ENCODE data around the gene PRKCQ. TPM values are rescaled to one million over a fixed set of nuclear protein-coding genes. Genes with fewer than 3 reads are reported as not detected.
"Not testable (repeated sequence)": the region's sequence is repeated elsewhere in the genome, so short reads cannot be mapped to it uniquely, and the experiment has no call there.

PRKCQ gene
- polyA plus RNA-seq, 1 donor = 22.7 TPM

DNA sequence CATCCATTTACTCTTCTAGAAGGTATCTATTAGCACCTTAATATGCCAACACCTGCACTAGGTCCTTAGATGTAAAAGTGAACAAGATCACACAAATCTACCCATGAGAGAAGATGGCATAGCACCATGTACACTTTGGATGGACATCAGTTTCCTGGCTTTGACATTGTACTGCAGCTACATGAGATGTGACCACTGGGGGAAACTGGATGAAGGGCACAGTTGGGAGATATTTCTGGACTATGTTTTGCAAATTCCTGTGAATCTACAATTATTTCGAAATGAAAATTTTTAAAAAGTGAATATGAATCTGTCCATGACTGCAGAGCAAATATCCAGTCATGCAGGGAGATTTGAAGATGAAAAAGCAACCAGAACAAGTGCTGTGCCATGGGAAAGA is 124.5 kb downstream of the PRKCQ start:
- no peak for DNase-seq

DNA sequence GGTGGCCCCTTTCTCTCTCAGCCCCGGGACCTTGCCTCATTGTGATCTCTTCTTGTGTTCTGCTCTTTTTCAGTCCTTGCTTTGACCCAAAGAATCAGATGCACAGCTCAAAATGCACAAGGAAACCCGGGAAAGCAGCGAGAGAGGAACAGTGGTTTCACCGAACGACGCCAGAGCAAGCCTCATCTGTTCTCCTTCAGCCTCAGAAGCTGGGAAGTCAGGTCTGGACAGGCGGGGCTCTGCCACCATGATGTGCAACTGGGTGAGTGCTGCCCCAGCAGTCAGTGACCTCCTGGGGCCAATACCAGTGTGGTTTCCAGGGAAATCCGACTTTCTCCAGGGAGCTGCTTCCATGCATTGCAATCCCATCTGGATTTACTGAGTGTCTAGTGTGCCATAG is 133.4 kb downstream of the PRKCQ start:
- no peak for DNase-seq

DNA sequence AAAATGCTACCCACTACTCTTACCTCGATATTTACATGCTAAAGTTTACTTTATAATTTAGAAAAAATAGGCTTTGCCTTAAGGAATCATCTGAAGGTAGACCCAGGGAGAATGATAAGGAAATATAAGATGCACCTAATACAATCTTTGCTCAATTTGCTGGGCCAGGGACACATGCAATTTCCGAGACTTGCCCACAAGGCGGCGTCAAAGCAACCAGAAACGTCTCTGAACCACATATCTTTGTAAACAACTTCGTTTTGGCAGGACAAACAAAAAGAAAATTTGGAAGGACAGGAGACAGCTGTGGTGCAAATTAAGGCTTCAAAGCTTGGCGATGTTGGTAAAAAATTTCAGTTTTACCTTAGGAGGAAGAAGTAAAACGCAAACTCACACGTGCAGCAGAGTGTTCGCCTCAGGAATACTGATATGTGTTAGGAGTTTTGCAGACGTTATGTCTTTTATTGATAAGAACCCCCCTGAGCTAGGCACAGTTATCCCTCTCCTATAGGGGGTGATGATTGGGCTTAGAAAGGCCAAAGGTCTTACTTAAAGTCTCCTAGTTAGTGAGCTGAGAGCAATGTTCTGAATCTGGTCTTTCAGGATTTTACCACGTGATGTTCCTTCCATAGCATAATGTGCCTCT is 134.3 kb downstream of the PRKCQ start:
- DNase-seq = peak; percentile 56

DNA sequence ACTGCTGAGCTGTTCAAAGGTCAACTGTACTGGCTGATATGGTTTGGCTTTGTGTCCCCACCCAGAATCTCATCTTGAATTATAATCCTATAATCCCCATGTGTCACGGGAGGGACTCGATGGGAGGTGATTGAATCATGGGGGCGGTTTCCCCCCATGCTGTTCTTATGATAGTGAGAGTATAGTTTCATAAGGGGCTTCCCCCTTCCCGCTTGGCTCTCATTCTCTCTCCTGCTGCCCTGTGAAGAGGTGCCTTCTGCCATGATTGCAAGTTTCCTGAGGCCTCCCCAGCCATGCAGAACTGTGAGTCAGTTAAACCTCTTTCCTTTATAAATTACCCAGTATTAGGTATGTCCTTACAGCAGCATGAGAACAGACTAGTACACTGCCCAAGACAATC is 140.2 kb downstream of the PRKCQ start:
- not testable (repeated sequence) for DNase-seq

- no peak for DNase-seq
Measured at GRCh38 chr10:6431861-6432260, 148.2 kb downstream of the PRKCQ start.

DNA sequence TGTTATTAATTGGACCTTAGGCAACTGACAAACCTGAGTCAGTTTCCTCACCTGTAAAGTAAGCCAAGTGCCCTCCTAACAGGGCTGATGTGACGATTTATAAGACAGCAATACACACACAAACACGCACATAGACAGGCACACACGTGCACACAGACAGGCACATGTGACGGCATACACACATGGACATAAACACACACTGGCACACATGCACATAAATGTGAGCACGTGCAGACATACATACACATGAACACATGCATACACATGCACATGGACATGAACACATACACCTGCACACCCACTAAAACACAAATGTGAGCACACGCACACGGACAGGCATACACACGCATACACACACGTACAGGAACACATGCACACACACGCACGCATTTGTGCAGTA is 148.9 kb downstream of the PRKCQ start:
- DNase-seq = no peak

DNA sequence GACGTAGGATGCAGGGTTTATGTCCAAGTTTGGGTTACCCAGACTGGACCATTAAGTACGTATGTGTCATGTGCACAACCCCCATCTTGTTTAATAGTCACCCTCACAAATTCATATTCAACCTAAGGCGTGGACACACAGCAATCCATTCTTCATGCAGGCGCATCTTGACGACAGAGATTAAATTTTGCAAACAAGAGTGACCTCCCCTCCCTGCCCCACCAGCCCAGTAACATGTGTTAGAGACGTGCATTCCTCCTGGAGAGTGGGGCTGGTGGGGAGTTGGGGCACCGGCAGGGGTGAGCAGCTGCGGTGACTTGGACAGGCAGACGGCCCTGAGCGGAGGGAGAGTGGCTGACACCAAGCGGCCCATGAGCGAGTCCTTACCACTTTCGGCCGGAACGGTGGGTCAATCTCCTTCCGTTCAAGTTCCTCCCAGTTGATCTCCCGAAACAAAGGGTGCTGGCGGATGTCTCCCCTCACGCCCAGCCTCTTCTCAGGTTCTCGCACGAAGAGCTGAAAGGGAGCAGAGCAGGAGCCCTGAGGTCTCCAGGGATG is 149.6 kb downstream of the PRKCQ start:
- no peak for DNase-seq

DNA sequence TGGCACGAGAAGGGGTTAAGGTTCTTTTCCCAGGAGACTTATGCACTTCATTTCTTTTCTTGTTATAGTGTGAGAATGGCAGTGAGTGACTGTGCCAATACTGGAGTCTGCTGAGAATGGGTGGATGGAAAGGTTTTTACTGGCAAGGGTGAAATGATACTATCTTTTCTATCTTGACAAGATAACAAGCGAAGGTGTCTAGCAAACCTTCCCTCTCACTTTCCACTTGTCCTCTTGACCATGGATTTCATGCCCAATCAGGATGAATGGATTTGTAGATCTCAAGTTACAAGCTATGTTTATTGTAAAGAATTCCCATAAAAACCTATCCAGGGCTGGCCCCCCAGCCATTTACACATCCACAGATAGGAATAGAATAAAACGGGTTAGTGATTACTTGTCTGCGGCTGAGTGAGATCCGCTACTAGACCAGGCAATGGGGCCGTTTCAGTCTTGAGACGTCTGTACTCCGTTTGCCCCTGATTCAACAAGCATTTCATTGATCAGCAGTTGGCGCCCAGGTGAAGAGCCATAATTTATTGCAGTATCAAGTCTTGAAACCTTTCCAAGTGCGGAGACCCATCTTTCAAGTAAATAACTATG is 152.6 kb downstream of the PRKCQ start:
- DNase-seq = no peak

DNA sequence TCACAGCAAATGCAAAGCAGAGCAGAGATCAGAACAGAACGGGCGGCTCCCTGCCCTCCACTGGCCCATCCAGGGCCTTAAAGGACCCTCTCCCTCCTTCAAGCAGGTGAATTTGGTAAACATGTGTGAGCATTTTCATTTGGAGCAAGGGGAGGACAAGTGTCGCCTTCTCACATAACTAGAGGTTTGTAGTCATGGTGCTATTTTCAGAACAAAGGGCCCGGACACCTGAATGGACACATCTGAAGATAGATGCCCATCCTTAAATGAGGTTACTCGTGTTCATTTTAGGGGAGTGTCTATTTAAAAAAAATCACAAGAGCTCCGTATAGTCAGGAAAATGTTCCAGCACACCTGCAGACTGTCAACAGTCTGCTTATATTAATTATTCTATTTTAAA is 153.8 kb downstream of the PRKCQ start:
- no peak for DNase-seq

DNA sequence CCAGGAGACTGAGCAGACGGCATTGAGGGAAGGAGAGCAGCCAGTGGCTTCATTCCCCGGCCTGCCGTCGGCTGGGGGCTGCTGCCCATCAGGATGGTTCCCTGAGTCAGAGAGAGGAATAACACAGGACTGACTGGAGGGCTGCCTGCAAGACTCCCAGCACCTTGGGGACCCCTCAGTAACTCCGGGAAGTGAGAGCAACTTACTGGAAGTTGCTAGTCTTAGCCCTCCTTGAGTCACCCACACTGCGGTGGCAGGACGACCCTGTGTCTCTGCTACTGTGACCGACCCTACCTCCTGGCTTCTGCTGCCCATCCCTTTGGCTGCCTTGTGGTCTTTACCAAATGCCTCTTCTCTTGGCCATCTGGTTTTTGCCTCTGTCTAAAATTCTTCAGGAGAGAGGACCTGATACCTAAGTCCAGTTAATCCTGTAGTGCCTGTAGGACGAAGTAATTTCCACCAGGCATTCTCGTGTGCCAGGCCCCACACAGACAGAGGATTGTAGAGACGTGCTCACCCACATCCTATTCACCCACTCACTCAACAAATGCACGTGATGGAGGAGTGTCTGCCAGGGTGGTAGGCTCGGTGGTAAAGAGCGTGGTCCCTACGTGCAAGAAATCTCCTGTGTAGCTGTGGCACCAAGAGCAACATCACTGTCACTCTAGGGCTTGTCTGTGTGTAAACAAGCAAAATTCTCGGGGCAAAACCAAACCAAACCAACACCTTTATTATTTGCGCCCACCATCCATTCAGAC is 156.5 kb downstream of the PRKCQ start:
- no peak for DNase-seq

GRCh38 chr10:6423004-6423403 is 157.1 kb downstream of the PRKCQ start:
- no peak for DNase-seq

GRCh38 chr10:6418613-6419216 is 161.4 kb downstream of the PRKCQ start:
- no peak for DNase-seq

DNA sequence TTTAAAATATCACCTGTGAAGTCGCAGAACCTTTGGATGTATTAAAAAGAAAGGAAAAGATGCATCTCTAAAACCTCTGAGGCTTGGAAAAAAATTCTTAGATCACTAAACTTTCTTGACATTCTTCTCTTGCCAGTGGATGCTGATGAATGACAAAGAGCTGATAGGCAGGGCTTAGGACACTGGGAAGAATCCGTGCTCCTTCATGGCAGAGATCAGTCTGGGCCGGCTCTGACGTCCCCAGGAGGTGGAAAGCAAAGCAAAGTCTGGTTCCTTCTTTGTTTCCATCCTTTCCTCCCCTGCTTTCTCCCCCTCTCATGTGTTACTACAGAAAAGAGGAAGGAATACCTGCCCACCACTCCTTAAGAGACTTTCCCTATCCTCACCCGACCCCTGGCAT is 161.9 kb downstream of the PRKCQ start:
- DNase-seq = no peak

DNA sequence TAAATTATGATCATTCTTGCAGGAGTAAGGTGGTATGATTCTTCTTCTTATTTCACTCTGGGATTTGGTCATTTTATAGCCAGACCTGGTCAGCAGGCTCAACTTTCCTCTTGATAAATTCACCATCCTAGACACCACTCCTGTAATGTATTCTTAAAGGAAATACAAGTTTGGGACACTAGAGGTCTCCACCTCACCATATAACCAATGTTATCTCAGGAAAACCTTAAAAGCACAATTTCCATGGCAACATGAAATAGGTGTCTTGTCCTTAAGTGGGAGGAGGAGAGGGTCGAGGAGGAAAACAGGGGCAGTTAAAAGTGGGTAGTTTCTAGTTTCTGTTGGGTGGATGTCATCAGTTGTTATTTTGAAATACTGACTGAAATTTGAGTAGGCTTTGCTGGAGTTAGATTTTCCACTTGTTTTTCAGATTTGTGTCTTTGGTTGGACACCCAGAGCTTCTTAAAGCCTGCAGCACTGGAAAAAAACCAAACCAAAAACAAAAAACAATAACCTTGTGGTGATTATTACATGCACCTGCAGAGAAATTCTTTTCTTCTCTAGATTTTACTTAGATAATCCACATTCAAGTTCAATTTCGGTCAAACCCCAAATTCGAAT is 163.1 kb downstream of the PRKCQ start:
- DNase-seq = peak; percentile 47

DNA sequence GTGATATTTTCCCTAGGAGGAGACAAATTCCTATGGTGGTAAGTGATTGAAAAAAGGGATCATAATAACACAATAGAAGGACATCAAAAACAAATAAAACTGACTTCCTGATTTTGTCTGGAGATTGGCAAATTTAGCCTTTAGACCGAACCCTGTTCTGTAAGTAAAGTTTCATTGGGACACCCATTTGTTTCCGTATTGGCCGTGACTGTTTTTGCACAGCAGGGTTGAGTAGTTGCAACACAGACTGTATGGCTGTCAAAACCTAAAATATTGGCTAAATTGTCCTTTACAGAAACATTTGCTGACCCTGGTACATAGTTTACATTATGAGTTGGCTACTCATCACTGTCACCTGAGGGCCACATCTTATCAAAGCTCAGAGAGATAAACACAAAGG is 168.6 kb downstream of the PRKCQ start:
- DNase-seq = no peak

DNA sequence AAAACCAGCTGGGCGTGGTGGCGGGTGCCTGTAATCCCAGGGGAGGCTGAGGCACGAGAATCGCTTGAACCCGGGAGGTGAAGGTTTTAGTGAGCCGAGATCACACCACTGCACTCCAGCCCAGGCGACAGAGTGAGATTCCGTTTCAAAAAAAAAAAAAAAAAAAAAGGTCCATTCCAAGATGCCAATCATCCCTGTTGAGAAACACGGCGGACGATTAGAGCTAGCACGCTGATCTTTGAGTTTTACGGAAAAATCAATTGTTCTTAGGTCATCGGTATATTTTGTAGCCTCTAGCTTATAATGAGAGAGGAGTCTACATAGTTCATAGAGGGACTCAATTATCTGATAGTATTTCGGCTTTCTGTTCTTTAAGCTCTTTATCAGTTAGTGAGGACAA is 169.2 kb downstream of the PRKCQ start:
- no peak for DNase-seq

GRCh38 chr10:6409971-6410643 is 170.0 kb downstream of the PRKCQ start:
- DNase-seq = no peak

GRCh38 chr10:6408799-6409198 is 171.3 kb downstream of the PRKCQ start:
- no peak for DNase-seq

- no peak for DNase-seq
Measured at GRCh38 chr10:6407034-6407721, 172.9 kb downstream of the PRKCQ start.

DNA sequence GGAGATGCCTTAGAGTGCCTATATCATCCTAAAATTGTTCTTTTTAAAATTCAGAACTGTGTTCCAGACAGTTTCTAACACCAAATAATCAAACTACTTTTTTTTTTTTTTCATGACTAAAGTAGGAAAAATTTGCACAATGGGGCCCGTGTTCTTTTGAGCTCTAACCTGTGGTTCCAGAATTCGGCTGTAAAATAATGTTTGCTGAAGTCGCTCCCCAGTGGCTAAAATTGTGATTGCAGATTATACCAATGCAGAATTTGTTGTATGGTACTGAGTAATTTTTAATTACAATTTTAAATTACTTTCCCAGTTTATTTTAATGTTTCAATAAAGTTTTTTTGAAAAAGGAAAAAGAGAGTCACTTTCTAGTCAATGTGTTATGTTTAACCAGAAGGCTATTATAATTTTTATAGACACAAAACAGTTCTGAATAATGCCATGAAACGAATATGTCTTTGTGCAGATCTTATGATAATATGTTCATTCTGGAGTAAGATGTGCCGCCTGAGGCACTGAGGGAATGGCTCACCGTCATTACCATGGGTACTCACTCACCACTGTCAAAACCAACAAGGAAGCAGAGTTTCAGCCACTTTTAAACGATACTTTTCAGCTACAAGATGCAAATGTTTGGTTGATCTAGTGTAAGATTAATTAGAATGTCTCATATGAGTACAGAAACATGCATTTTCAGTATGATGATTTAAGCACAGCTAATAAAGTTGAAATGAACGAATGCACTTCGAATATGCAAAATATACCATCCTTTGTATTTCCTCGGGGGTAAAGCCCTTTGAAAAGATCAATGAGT is 173.6 kb downstream of the PRKCQ start:
- DNase-seq = no peak

GRCh38 chr10:6405713-6406112 is 174.4 kb downstream of the PRKCQ start:
- no peak for DNase-seq
